Lower lobe of right lung (tissue), 2 donors: ENCODE data around the gene SULF2. TPM values are rescaled to one million over a fixed set of nuclear protein-coding genes. Genes with fewer than 3 reads are reported as not detected.
A peak's percentile ranks its signal among the peaks of the same experiment; 100 is the strongest.

Experiments
- ATAC-seq, 2 donors: fragments of 200-7000 bp; cut with Tn5 transposase; one replicate each; pipeline ENCODE4 v1.9.1; 2020 to 2022; ENCODE audit warnings: mild to moderate bottlenecking in 2 of 2, moderate library complexity in 2 of 2
- DNase-seq: peaks from one replicate; pipeline ENCODE4 v3.0.0-alpha.2; 2020
- H3K27ac ChIP-seq: fragments of 200-600 bp; one replicate; pipeline ENCODE4 v1.8.0; 2022
- H3K27me3 ChIP-seq: fragments of 200-600 bp; one replicate; pipeline ENCODE4 v1.8.0; 2022; ENCODE audit warnings: low read depth
- H3K36me3 ChIP-seq: fragments of 200-600 bp; one replicate; pipeline ENCODE4 v1.8.0; 2022; ENCODE audit warnings: mild to moderate bottlenecking
- H3K4me1 ChIP-seq: fragments of 200-600 bp; one replicate; pipeline ENCODE4 v1.8.0; 2022
- H3K4me3 ChIP-seq: fragments of 200-600 bp; one replicate; pipeline ENCODE4 v1.8.0; 2022; ENCODE audit warnings: mild to moderate bottlenecking
- H3K9me3 ChIP-seq: fragments of 200-600 bp; one replicate; pipeline ENCODE4 v1.8.0; 2022
- intact Hi-C: fragments of 100-400 bp; cut with DNase I; formaldehyde crosslinking; loops from one replicate; pipeline ENCODE4 v1.11.0; 2022
- total RNA-seq: library from RNA; stranded (reverse); fragmentation: NEBNext Ultra II Directional; extraction: Animal tissue kit (Norgen Biotek cat#: 25700); gene quantifications from one replicate; pipeline ENCODE4 v1.2.1, GENCODE V29; 2021
- TF ChIP-seq, protein P1 (sequence below): fragments of 200-600 bp; IDR thresholded peaks from one replicate; pipeline ENCODE4 v1.8.0; 2022; ENCODE audit warnings: antibody characterized with exemption, mild to moderate bottlenecking
- donor health status: DM: no; HTN: yes; CAD: no; lungs with severe emphysema.

SULF2 gene
- total RNA-seq, 1 donor from 2014 or later: 34.6 TPM

DNA sequence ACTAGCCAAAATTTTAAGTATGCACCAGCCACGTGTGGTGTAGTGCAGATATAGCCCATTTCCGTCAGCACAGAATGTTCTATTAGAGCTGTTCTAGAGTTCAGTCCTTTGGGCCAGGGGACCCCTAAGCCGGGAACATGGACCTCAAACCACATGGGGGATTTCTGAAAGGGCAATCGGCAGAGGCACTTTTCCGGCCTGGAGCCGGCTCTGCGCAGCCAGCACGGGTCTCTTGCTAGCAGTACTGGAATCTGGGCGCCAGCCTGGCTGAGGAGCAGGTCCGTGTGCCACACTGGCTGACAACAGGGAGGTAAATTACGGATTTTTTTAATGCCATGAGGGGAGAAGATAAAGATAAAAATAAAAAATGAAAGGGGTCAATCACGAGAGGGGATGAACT lies 120.5 kb downstream of the SULF2 start:
- intact Hi-C loops: loop anchor here (5.0 kb wide), 1 partner anchor 958 kb away; no protein-coding TSS in a partner anchor
- H3K27me3 ChIP-seq: no peaks in the 10 kb centered on the region

DNA sequence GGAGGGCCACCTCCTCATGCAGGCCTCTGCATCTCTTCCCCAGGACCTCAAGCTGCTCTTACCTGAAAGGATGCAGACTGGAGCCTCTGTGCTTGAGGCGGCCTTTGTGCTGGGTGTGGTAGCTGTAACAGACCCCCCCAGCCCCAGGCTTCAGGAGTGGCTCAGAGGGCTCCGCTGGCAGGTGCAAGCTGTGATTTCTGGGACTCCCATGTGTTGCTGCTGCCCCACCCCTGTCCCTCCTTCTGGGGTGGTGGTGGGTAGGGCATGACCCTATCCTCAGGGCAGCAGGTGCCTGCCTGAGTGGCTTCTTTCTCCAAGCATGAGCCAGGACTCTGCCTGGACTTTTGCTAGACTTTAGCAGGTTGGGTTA lies 121.2 kb downstream of the SULF2 start:
- H3K9me3 ChIP-seq: no peaks in the 10 kb centered on the region
- TF ChIP-seq, protein P1, sequence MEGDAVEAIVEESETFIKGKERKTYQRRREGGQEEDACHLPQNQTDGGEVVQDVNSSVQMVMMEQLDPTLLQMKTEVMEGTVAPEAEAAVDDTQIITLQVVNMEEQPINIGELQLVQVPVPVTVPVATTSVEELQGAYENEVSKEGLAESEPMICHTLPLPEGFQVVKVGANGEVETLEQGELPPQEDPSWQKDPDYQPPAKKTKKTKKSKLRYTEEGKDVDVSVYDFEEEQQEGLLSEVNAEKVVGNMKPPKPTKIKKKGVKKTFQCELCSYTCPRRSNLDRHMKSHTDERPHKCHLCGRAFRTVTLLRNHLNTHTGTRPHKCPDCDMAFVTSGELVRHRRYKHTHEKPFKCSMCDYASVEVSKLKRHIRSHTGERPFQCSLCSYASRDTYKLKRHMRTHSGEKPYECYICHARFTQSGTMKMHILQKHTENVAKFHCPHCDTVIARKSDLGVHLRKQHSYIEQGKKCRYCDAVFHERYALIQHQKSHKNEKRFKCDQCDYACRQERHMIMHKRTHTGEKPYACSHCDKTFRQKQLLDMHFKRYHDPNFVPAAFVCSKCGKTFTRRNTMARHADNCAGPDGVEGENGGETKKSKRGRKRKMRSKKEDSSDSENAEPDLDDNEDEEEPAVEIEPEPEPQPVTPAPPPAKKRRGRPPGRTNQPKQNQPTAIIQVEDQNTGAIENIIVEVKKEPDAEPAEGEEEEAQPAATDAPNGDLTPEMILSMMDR: no peak
- peak in 1 of 2 donors; percentile 6 for ATAC-seq

More for the DNA sequence above, 120.5 kb downstream of the SULF2 start:
- H3K9me3 ChIP-seq: no peaks in the 10 kb centered on the region
- H3K4me1 ChIP-seq: peaks cover 12% of the 10 kb centered on the region
- no peak overlapping the region for H3K27ac ChIP-seq
- H3K36me3 ChIP-seq: peaks cover 36% of the 10 kb centered on the region
- H3K4me3 ChIP-seq: no peak overlapping the region
- ATAC-seq (no peak), DNase-seq (no peak)
- TF ChIP-seq, protein P1: no peak

DNA sequence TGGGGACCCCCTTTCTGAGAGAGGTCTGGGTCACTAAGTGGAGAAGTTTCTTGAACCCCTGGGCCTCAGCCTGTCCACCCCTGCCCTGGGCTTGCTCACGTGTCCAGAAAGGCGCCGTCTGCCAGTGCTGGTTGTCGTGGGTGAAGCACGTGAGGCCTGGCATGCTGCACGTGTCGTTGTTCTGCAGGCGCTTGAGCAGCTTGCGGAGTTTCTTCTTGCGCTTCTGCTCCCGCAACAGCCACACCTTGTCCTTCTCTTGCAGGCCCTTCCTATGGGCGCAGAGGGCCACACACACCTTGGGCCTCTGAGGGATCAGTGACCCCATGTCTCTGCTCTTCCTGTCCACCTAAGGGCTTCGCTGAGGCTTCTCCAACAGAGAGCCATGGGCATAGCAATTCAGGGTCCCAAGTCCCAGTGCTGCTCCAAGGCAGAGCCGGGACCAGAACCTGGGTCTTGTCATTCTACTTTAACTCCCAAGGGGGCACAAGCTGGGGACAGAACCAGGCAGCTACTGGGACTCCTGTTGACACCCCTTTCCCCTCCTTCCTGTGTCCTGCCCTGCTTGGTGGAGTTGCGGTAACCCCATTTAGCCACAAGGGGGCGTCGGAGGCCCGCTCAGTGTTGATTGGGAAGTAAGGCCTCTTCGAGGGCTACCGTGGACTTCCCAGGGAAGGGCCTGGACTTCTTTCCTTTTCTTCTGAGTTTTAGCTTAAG lies 121.8 kb downstream of the SULF2 start:
- H3K27me3 ChIP-seq: no peaks in the 10 kb centered on the region
- H3K36me3 ChIP-seq: peaks cover 47% of the 10 kb centered on the region
- peaks cover 12% of the 10 kb centered on the region for H3K4me1 ChIP-seq
- H3K27ac ChIP-seq: no peak overlapping the region
- peak; percentile 83 for DNase-seq
- ATAC-seq: peak; percentile 87 to 88
- no peak overlapping the region for H3K4me3 ChIP-seq
- TF ChIP-seq, protein P1: peak; percentile 98
- intact Hi-C loops: loop anchor here (5.0 kb wide), 1 partner anchor 959 kb away; no protein-coding TSS in a partner anchor
- no peaks in the 10 kb centered on the region for H3K9me3 ChIP-seq

More for the DNA sequence above, 121.2 kb downstream of the SULF2 start:
- H3K4me3 ChIP-seq: no peak overlapping the region
- H3K36me3 ChIP-seq: peaks cover 43% of the 10 kb centered on the region
- H3K27me3 ChIP-seq: no peaks in the 10 kb centered on the region
- DNase-seq: no peak
- intact Hi-C loops: loop anchor here (5.0 kb wide), 1 partner anchor 958 kb away; no protein-coding TSS in a partner anchor
- peaks cover 12% of the 10 kb centered on the region for H3K4me1 ChIP-seq
- H3K27ac ChIP-seq: no peak overlapping the region

DNA sequence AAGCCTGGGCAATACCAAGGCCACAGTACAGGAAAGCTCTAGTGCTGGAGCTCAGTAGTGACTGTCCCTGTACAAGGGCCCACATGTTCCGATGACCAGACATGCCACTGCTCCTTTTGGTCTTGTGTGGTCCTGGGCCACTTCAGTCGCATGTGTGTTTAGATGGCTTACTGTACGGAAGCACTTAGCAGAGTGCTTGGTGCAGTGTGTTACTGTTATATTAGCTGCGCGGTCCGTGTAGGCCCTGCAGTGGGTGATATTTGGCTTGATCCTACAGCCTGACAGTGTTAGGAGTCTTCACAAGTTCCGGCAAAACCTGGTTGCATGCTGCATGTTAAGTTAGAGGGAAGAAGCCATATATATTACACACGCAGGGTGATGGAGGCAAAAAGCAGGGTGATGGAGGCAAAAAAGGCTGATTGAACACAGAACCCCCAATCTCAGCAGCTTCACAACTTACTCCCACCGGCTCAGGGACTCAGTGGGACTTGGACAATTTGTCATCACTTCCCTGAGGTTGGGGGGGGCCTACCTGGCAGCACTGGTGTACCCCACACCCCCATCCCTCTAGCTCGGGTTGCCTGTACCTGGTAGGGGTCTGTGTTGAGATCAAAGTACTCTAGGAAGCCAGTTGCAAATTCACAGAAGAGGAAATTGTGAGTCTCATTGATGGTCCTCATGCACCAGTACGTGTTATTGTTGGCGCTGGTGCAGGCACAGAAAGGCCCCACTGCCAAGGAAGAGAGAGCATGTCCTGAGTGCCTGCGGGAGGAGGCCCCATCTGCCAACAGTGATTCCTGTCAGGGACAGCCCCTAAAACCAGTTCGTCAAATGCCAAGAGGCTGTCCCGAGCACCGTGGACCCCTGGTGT lies 122.6 kb downstream of the SULF2 start:
- intact Hi-C loops: loop anchor here (5.0 kb wide), 1 partner anchor 960 kb away; no protein-coding TSS in a partner anchor
- no peak for ATAC-seq

DNA sequence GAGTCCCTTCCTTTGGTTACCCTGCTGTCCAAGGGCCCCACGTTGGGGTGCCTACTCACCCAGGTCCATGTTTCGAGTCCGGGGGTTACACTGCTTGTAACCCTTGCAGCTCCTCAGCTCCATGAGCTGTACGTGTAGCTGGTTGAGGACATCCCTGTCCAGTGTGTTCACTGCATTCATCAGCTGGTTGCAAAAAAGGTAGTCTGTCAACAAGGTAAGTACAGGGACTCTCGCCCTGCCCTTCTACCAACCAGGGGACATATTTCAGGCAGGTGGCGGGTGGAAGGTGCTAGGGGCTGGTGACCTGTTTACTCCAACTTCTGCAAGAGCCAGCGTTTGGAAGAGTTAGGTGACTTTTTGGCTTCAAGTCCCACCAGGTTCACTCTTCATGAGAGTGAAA lies 123.6 kb downstream of the SULF2 start:
- Histone ChIP-seq H3K27ac (no peak overlapping the region), H3K4me3 (no peak overlapping the region), H3K4me1 (peaks cover 12% of the 10 kb centered on the region), H3K9me3 (no peaks in the 10 kb centered on the region), H3K36me3 (peaks cover 53% of the 10 kb centered on the region), H3K27me3 (no peaks in the 10 kb centered on the region)
- no peak for ATAC-seq
- no peak for DNase-seq
- TF ChIP-seq, protein P1: no peak
- intact Hi-C loops: loop anchor here (5.0 kb wide), 1 partner anchor 961 kb away; no protein-coding TSS in a partner anchor

More for the DNA sequence above, 122.6 kb downstream of the SULF2 start:
- H3K27me3 ChIP-seq: no peaks in the 10 kb centered on the region
- no peak overlapping the region for H3K4me3 ChIP-seq
- H3K9me3 ChIP-seq: no peaks in the 10 kb centered on the region
- peaks cover 12% of the 10 kb centered on the region for H3K4me1 ChIP-seq
- TF ChIP-seq, protein P1: no peak
- no peak overlapping the region for H3K27ac ChIP-seq
- no peak for DNase-seq
- peaks cover 50% of the 10 kb centered on the region for H3K36me3 ChIP-seq
